Caco-2 (cell line): ENCODE measurements around the gene C2orf49. TPM values are rescaled to one million over a fixed set of nuclear protein-coding genes. Genes with fewer than 3 reads are reported as not detected.

Source experiments
- BruUV-seq: library from RNA; stranded (reverse); fragments of 400-500 nt; replicated peaks from 2 replicates; lab custom pipeline; 2021; lab: Mats Ljungman, UMichigan
- CTCF ChIA-PET: fragments of 300-600 bp; sonication (Branson Sonifier 250); formaldehyde crosslinking; loops from one replicate; lab custom pipeline; 2022; ENCODE audit warnings: antibody characterized with exemption; lab: Charles Lee
- POLR2A ChIA-PET: fragments of 300-600 bp; sonication (Branson Sonifier 250); formaldehyde crosslinking; loops from one replicate; lab custom pipeline; 2022; ENCODE audit warnings: antibody characterized with exemption; lab: Charles Lee
- DNase-seq, 2 experiments: peaks; one replicate each; pipeline versions ENCODE4 v3.0.0 to v3.0.0-alpha.2; 2020 to 2022
- H3K27me3 ChIP-seq: replicated peaks from 2 replicates; pipeline ENCODE4 v1.6.0; 2011; ENCODE audit warnings: low read length; ENCODE audit not compliant: control insufficient read depth, insufficient read depth
- H3K36me3 ChIP-seq: 2 replicates; pipeline ENCODE4 v1.5.1; 2011; ENCODE audit warnings: low read length; ENCODE audit not compliant: control insufficient read depth, insufficient read depth
- H3K4me1 ChIP-seq: fragments of 250-450 bp; sonication (Bioruptor Pico); 2 replicates; pipeline ENCODE4 v1.5.1; 2020; ENCODE audit warnings: mild to moderate bottlenecking
- H3K4me3 ChIP-seq: 2 replicates; pipeline ENCODE4 v1.5.1; 2011; ENCODE audit warnings: low read depth, mild to moderate bottlenecking, control low read depth, low read length
- H3K9me3 ChIP-seq: fragments of 250-450 bp; sonication (Bioruptor Pico); 2 replicates; pipeline ENCODE4 v1.5.1; 2020; ENCODE audit warnings: mild to moderate bottlenecking, moderate library complexity
- H3K27ac Mint-ChIP-seq: one replicate; pipeline ENCODE4 v1.8.0; 2022; ENCODE audit warnings: mixed read lengths; ENCODE audit not compliant: unreplicated experiment
- H3K27me3 Mint-ChIP-seq: one replicate; pipeline ENCODE4 v1.8.0; 2022; ENCODE audit warnings: mixed read lengths; ENCODE audit not compliant: insufficient read depth, unreplicated experiment
- H3K36me3 Mint-ChIP-seq: one replicate; pipeline ENCODE4 v1.8.0; 2022; ENCODE audit warnings: mild to moderate bottlenecking, mixed read lengths; ENCODE audit not compliant: insufficient read depth, unreplicated experiment
- H3K4me1 Mint-ChIP-seq: one replicate; pipeline ENCODE4 v1.8.0; 2022; ENCODE audit warnings: low read depth, mixed read lengths; ENCODE audit not compliant: unreplicated experiment
- H3K4me3 Mint-ChIP-seq: one replicate; pipeline ENCODE4 v1.8.0; 2022; ENCODE audit warnings: mild to moderate bottlenecking, moderate library complexity, mixed read lengths; ENCODE audit not compliant: unreplicated experiment
- H3K9me3 Mint-ChIP-seq: one replicate; pipeline ENCODE4 v1.8.0; 2022; ENCODE audit warnings: mixed read lengths; ENCODE audit not compliant: unreplicated experiment
- intact Hi-C: fragments of 100-400 bp; cut with micrococcal nuclease; formaldehyde crosslinking; loops from one replicate; pipeline ENCODE4 v1.10.0; 2022; ENCODE audit not compliant: unreplicated experiment
- total RNA-seq: library from RNA; stranded (reverse); gene quantifications from 2 replicates; pipeline ENCODE4 v1.2.3, GENCODE V29; 2022
- TF ChIP-seq, protein P1 (sequence below), 2 experiments: fragments of 200-600 bp in 1 of 2; IDR thresholded peaks; 1 replicate in 1 of 2; 2 replicates in 1 of 2; pipeline versions ENCODE4 v1.5.1 to v1.8.0; 2011 to 2022; ENCODE audit warnings: antibody characterized with exemption in 1 of 2, control low read depth in 1 of 2, inconsistent platforms in 1 of 2, low read depth in 1 of 2, low read length in 1 of 2, mild to moderate bottlenecking in 1 of 2, moderate library complexity in 1 of 2; ENCODE audit not compliant: insufficient read depth in 1 of 2, severe bottlenecking in 1 of 2, unreplicated experiment in 1 of 2

The C2orf49 gene
- total RNA-seq, 1 experiment from 2014 or later = 24.8 TPM

DNA sequence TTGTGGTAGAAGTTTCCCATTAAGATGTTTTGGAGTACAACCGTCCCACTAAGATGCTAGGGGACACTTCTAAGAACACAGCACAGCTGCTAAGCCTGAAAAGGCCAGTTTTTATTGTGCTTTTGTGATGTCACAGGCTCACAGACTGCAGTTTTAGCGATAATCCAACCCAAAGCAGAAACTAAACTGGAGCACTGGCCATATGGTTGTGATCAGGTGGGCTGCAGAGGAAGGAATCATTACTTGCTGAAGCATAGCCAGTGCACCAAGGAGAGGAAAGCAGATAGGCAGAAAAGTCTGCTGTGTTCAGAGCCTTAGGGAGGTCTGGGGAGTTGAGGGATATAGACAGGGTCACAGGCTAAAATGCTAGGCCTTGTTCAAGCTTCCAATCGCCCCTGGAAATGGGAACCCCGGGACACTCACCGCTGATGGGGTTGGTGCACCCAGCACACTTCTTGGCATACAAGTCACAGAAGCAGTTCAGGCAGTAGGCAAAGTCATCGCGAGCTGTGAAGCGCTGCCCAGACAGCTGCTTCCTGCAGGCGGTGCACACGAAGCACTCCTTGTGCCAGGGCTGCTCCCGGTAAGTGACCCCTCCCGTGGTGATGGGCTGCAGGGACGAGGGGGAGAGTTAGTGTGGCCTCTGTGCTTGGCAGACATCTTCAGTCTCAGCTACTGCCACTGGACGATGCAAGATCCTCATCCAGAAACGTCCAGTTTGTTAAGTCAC lies 25.7 kb downstream of the C2orf49 start:
- Histone ChIP-seq H3K27me3 (no peaks in the 10 kb centered on the region), H3K9me3 (no peaks in the 10 kb centered on the region), H3K36me3 (no peaks in the 10 kb centered on the region; the same call in 1 of the 2 replicates), H3K4me3 (no peak overlapping the region), H3K4me1 (no peaks in the 10 kb centered on the region)
- POLR2A ChIA-PET = no interaction called here
- CTCF ChIA-PET = no interaction called here
- H3K27me3 Mint-ChIP-seq = no peaks in the 10 kb centered on the region
- H3K36me3 Mint-ChIP-seq = peaks cover 75% of the 10 kb centered on the region
- no peaks in the 10 kb centered on the region for H3K9me3 Mint-ChIP-seq
- intact Hi-C loops = no loop called here
- no peaks in the 10 kb centered on the region for H3K4me1 Mint-ChIP-seq
- H3K4me3 Mint-ChIP-seq = no peak overlapping the region
- TF ChIP-seq, protein P1, sequence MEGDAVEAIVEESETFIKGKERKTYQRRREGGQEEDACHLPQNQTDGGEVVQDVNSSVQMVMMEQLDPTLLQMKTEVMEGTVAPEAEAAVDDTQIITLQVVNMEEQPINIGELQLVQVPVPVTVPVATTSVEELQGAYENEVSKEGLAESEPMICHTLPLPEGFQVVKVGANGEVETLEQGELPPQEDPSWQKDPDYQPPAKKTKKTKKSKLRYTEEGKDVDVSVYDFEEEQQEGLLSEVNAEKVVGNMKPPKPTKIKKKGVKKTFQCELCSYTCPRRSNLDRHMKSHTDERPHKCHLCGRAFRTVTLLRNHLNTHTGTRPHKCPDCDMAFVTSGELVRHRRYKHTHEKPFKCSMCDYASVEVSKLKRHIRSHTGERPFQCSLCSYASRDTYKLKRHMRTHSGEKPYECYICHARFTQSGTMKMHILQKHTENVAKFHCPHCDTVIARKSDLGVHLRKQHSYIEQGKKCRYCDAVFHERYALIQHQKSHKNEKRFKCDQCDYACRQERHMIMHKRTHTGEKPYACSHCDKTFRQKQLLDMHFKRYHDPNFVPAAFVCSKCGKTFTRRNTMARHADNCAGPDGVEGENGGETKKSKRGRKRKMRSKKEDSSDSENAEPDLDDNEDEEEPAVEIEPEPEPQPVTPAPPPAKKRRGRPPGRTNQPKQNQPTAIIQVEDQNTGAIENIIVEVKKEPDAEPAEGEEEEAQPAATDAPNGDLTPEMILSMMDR (IDR thresholded peaks at IDR 0.05; ENCODE audit: insufficient read depth in 1 of 2, low read depth in 1 of 2, low read length in 1 of 2, severe bottlenecking in 1 of 2, unreplicated experiment in 1 of 2) = no peak
- no peak for DNase-seq
- H3K27ac Mint-ChIP-seq = no peak overlapping the region
- no TSS peak for BruUV-seq

DNA sequence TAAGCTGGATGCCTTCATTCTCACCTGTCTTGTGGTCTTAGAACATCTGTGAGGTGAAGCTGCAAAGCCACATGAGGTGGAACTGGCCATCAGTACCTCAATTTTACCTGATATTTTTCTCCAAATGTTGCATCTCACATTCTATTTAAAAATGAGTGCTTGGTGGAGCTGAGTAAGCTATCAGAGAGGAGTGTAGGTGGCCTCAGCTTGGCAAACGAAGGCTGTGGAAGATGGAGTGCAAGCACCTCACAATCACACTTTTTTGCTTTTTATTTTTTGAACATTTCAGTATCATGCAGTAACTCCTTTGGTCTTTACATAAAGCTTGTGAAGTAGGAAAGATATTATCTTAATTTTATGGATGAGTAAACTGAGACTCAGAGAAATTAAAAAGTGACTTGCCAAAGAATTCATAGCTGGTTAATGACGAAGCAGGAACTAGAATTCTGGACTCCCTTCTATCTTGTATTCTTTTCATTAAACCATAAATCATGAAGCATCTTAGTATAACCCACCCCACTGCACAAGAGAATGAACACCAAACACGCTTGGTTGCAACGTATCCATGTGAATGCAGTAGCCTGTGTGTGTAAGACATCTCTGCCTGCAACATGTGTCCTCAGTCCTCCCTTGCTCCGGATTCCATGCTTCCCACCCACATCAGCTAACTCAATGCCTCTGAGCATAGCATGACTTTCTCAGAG lies 27.2 kb downstream of the C2orf49 start:
- no peaks in the 10 kb centered on the region for H3K27me3 ChIP-seq
- CTCF ChIA-PET = no interaction called here
- no TSS peak for BruUV-seq

DNA sequence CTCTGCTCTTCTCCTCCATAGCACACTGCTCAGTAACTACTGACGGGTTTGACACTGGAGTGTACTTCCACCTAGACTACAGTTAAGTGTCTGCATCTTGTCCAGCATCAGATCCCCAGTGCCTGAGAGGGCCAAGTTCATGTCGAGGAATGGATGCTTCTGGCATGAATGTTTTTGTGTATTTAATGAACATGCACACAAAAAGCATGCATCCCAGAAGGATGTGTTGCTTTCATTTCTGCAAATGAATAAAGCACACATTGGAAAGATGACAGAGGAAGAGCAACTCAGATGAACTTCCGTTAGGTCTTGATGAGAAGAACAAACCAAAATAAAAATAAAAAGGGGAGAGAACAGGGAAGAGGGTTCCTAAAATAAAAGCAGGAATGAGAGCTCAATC lies 27.9 kb downstream of the C2orf49 start:
- Histone ChIP-seq H3K36me3 (no peaks in the 10 kb centered on the region; the same call in 1 of the 2 replicates), H3K27me3 (no peaks in the 10 kb centered on the region), H3K9me3 (no peaks in the 10 kb centered on the region), H3K4me1 (0 out of 2 replicates have a peak, but pooled peaks cover 3% of the 10 kb centered on the region), H3K4me3 (no peak overlapping the region)
- H3K4me3 Mint-ChIP-seq = no peak overlapping the region
- H3K9me3 Mint-ChIP-seq = no peaks in the 10 kb centered on the region
- intact Hi-C loops = no loop called here
- no peak for DNase-seq
- POLR2A ChIA-PET = no interaction called here
- H3K27me3 Mint-ChIP-seq = no peaks in the 10 kb centered on the region
- H3K27ac Mint-ChIP-seq = no peak overlapping the region
- H3K36me3 Mint-ChIP-seq = peaks cover 73% of the 10 kb centered on the region
- H3K4me1 Mint-ChIP-seq = peaks cover 11% of the 10 kb centered on the region
- BruUV-seq = no TSS peak
- TF ChIP-seq, protein P1 (IDR thresholded peaks at IDR 0.05; ENCODE audit: insufficient read depth in 1 of 2, low read depth in 1 of 2, low read length in 1 of 2, severe bottlenecking in 1 of 2, unreplicated experiment in 1 of 2) = no peak
- CTCF ChIA-PET = no interaction called here

More for the DNA sequence above, 27.2 kb downstream of the C2orf49 start:
- Histone ChIP-seq H3K9me3 (no peaks in the 10 kb centered on the region), H3K4me1 (0 out of 2 replicates have a peak, but pooled peaks cover 2% of the 10 kb centered on the region), H3K4me3 (no peak overlapping the region), H3K36me3 (no peaks in the 10 kb centered on the region; the same call in 1 of the 2 replicates)
- Mint-ChIP-seq H3K4me1 (peaks cover 5% of the 10 kb centered on the region), H3K4me3 (no peak overlapping the region), H3K9me3 (no peaks in the 10 kb centered on the region), H3K27ac (no peak overlapping the region), H3K27me3 (no peaks in the 10 kb centered on the region), H3K36me3 (peaks cover 73% of the 10 kb centered on the region)
- no peak for DNase-seq
- intact Hi-C loops = no loop called here
- TF ChIP-seq, protein P1 (IDR thresholded peaks at IDR 0.05; ENCODE audit: insufficient read depth in 1 of 2, low read depth in 1 of 2, low read length in 1 of 2, severe bottlenecking in 1 of 2, unreplicated experiment in 1 of 2) = no peak
- POLR2A ChIA-PET = no interaction called here
